ENCODE data around the gene SMAD2.
"Not testable (repeated sequence)": the region's sequence is repeated elsewhere in the genome, so short reads cannot be mapped to it uniquely, and the experiment has no call there.

The SMAD2 gene

DNA sequence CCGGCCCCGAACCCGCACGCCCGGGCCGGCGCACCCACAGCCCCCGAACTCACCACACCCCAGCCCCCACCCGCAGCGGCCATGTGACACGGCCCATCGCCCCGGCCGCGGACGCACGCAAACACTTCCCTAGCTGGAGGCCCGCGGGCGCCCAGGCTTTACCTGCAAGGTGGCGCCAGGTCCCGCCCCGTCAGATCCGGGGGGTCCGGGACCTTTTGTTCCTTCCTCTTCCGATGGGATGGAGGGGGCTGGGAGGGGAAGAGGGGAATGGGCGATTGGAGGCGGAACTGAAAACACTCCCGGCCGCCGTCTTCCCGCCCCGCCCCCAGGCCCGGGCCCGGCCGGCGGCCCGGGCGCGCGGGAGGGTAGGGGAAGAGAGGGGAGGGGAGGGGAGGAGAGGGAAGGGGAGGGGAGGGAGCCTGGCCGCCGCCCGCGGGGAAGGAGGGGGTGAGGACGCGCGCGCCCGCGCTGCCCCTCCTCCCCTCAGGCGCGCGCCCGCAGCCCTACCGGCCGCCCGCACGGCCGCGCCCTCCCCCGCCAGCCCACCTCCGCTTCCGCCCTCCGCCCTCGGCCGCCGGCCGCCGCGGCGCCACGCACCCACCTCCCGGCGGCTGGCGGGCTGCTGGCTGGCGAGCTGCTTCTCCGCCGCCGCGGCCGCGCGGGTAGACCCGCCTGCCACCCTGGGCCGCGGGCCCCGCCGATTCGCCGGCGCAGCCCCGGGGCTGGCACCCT is at the start of gene SMAD2:
Gene SMAD2 (minus strand): TSS at position 461 of the 732 bp plus-strand sequence. CDS start 33,903 bp downstream, outside the sequence.
- peak within 1 kb of the TSS; percentile 96 for H3K4me3 Mint-ChIP-seq
- H3K9me3 Mint-ChIP-seq, result no peaks in the 10 kb centered on the region
- no peaks in the 10 kb centered on the region for H3K27me3 Mint-ChIP-seq
- H3K27ac Mint-ChIP-seq, result peak within 1 kb of the TSS; percentile 92
- peaks cover 52% of the 10 kb centered on the region for H3K4me1 Mint-ChIP-seq (ENCODE audit: low read depth)
- peaks cover 12% of the 10 kb centered on the region for H3K36me3 Mint-ChIP-seq (ENCODE audit: low read depth)

DNA sequence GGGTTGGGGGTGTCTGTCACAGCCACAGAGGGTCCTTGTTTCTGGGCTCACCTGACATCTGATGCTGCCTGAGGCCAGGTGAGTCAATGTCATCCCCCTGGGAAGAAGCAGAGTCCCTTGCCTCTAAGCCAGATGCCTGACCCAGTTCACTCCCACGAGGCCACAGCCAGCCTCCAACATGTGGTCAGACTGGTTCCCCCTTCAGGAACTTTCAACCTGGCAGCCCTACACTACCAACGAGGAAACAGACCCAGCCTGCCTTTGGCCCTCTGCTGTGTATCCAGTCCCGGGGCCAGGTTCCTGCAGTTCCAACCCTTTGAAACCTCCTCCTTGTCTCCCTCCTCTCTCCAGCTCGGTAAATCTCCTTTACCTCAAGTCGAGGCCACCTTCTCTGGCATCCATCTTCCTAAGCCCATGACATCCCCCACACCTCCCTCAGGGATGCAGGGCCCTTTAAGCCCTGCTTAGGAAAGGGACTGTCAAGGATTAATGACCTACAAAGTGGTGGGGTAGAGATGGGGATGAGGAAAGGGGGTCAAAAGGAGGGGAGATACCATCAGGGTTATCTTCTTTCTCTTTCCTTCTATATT is 49.2 kb upstream of the SMAD2 start:
- Mint-ChIP-seq H3K9me3 (no peaks in the 10 kb centered on the region), H3K4me3 (no peak overlapping the region), H3K36me3 (ENCODE audit: low read depth) (no peaks in the 10 kb centered on the region), H3K4me1 (ENCODE audit: low read depth) (no peaks in the 10 kb centered on the region), H3K27me3 (no peaks in the 10 kb centered on the region), H3K27ac (no peak overlapping the region)

DNA sequence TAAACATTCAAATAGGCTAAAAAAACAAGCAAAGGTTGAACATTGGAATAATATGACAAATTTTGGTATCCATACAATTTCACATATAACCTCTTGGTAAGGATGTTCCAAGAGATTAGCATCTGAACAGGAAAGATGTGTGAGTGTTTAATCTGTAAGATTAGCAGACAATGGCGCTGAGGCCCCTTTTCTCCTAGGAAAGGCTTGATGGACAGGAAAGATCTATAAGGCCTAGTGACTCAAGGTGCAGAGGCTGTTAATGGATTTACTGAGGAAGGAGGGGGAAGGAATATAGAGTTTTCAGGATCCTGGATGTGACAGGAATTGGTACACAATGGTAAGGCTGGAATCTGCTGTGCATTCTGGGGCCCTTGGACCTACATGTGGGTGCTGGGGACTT is 48.1 kb upstream of the SMAD2 start:
- Mint-ChIP-seq H3K27ac (no peak overlapping the region), H3K4me1 (ENCODE audit: low read depth) (no peaks in the 10 kb centered on the region), H3K4me3 (no peak overlapping the region), H3K36me3 (ENCODE audit: low read depth) (no peaks in the 10 kb centered on the region), H3K9me3 (no peaks in the 10 kb centered on the region), H3K27me3 (no peaks in the 10 kb centered on the region)

DNA sequence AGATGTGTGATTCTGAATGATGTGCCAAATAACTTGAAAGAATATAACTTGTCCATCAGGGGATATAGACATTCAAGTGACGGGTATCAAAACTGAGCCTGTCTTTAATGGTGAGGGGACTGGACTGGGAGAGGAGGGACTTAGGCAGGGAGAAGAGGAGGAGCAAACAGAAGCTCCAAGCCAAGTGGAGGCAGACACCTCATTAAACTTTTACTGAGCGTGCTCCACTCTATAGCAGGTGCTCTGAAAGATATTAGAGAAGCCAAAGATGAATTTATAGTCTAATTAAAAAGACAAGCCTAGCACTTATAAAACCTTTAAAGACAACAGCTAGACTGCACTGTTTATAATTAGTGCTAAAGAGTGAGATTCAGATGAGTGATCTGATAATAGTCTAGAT is 47.7 kb upstream of the SMAD2 start:
- no peaks in the 10 kb centered on the region for H3K27me3 Mint-ChIP-seq
- no peak overlapping the region for H3K27ac Mint-ChIP-seq
- H3K9me3 Mint-ChIP-seq, result no peaks in the 10 kb centered on the region
- no peaks in the 10 kb centered on the region for H3K36me3 Mint-ChIP-seq (ENCODE audit: low read depth)
- no peak overlapping the region for H3K4me3 Mint-ChIP-seq
- no peaks in the 10 kb centered on the region for H3K4me1 Mint-ChIP-seq (ENCODE audit: low read depth)

- Mint-ChIP-seq H3K27ac (no peak overlapping the region), H3K36me3 (ENCODE audit: low read depth) (no peaks in the 10 kb centered on the region), H3K4me1 (ENCODE audit: low read depth) (peaks cover 5% of the 10 kb centered on the region), H3K27me3 (peaks cover 5% of the 10 kb centered on the region), H3K9me3 (no peaks in the 10 kb centered on the region), H3K4me3 (no peak overlapping the region)
Measured at GRCh38 chr18:47975701-47976100, 45.2 kb upstream of the SMAD2 start.

DNA sequence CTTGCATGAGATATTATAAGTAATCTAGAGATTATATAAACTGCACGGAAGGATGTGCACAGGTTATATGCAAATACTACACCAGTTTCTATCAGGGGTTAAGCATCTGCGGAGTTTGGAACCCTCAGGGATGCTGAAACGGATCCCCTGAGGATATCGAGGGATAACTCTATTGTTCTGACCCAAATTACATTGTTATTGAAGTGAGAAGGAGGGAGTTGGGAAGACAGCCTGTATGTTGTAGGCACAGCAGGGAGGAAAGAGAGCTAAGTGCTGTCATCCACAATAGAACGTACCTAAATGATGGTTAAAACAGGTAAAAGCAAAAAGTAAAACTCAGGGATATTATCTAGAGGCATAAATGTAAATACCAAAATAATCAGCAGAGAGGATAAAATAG is 44.6 kb upstream of the SMAD2 start:
- no peak overlapping the region for H3K4me3 Mint-ChIP-seq
- H3K36me3 Mint-ChIP-seq (ENCODE audit: low read depth), result no peaks in the 10 kb centered on the region
- no peak overlapping the region for H3K27ac Mint-ChIP-seq
- H3K27me3 Mint-ChIP-seq, result peaks cover 5% of the 10 kb centered on the region
- peaks cover 7% of the 10 kb centered on the region for H3K4me1 Mint-ChIP-seq (ENCODE audit: low read depth)
- no peaks in the 10 kb centered on the region for H3K9me3 Mint-ChIP-seq

DNA sequence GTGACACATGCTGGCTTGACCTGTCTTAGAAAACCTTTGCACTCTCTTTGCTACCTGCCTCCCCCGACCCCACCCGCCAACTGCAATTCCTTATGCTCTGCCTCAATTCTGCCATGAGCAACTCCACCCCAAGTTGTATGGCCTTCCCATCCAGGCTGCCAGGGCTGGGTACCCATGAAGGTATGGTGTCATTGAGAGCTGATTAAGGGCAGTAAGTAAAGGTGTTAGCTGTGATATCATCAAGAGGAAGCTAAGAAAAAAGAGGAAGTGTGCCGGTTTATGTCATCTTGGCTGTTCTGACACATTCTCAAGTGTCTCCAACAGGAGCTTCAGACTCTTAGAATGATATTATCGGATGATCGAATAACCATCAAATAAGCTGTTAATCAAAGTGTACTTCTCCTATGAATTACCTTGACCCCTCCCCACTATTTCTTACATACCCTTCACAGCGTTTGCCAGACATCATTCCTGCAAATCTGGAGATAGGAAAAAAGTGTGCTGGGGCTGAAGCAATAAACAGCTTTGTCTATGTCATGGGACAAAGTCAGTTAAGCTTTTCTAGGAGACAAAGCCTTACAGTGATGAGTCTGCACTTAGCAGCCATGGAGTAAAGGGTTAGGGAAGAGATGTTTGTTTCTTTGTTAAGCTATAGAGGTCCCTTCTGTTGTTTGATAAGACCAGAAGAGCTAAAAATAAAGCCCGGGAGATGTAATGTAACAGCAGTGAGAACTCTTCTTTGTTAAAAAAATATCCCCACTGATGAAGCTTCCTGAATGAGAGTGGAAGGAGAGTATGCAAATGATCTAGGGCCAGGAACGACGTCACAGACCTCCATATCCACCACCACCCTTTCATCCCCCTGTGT is 40.4 kb upstream of the SMAD2 start:
- Mint-ChIP-seq H3K36me3 (ENCODE audit: low read depth) (no peaks in the 10 kb centered on the region), H3K27me3 (peaks cover 5% of the 10 kb centered on the region), H3K4me1 (ENCODE audit: low read depth) (peaks cover 7% of the 10 kb centered on the region), H3K27ac (no peak overlapping the region), H3K4me3 (no peak overlapping the region), H3K9me3 (no peaks in the 10 kb centered on the region)

DNA sequence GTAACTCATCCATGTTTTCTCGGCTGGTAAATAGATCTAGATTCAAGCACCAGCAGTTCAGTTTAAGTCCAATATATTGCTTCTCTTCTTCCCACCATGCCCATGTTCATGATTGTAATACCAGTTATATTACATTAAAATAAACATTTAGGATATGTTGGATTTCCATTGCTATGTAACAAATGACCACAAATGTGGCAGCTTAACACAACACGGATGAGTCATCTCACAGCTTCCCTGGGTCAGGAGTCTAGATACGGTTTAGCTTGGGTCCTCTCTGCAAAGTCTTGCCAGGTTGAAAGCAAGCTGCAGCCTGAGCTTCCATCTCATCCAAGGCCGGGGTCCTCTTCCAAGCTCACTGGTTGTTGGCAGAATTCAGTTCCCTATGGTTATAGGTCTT is 39.4 kb upstream of the SMAD2 start:
- no peaks in the 10 kb centered on the region for H3K9me3 Mint-ChIP-seq
- H3K27ac Mint-ChIP-seq, result no peak overlapping the region
- H3K36me3 Mint-ChIP-seq (ENCODE audit: low read depth), result no peaks in the 10 kb centered on the region
- peaks cover 5% of the 10 kb centered on the region for H3K27me3 Mint-ChIP-seq
- no peak overlapping the region for H3K4me3 Mint-ChIP-seq
- peaks cover 7% of the 10 kb centered on the region for H3K4me1 Mint-ChIP-seq (ENCODE audit: low read depth)

- no peaks in the 10 kb centered on the region for H3K9me3 Mint-ChIP-seq
- no peak overlapping the region for H3K4me3 Mint-ChIP-seq
- H3K27me3 Mint-ChIP-seq, result peaks cover 5% of the 10 kb centered on the region
- H3K36me3 Mint-ChIP-seq (ENCODE audit: low read depth), result no peaks in the 10 kb centered on the region
- peaks cover 7% of the 10 kb centered on the region for H3K4me1 Mint-ChIP-seq (ENCODE audit: low read depth)
- no peak overlapping the region for H3K27ac Mint-ChIP-seq
Measured at GRCh38 chr18:47968721-47969120, 38.3 kb upstream of the SMAD2 start.

- peaks cover 5% of the 10 kb centered on the region for H3K27me3 Mint-ChIP-seq
- H3K36me3 Mint-ChIP-seq (ENCODE audit: low read depth), result no peaks in the 10 kb centered on the region
- no peak overlapping the region for H3K4me3 Mint-ChIP-seq
- peaks cover 7% of the 10 kb centered on the region for H3K4me1 Mint-ChIP-seq (ENCODE audit: low read depth)
- no peak overlapping the region for H3K27ac Mint-ChIP-seq
- no peaks in the 10 kb centered on the region for H3K9me3 Mint-ChIP-seq
Measured at GRCh38 chr18:47968006-47968676, 37.7 kb upstream of the SMAD2 start.

DNA sequence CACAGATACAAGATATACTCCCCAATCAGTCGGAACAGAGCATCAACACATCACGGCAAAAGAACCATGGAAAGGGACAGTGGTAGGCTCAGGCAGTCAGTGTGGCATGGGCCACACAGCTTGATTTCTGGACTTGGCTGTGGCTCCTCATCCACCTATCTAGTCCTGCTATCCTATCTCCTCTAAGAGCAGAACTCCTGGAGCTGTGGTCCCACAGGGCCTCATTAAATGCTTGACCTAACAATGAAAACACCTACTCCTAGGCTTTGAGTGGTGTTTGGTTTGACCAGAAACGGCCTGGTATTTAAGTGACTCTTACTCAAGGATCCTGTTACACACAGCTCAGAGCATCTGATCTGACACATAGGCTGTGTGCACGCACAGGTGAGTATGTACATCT is 33.6 kb upstream of the SMAD2 start:
- H3K27me3 Mint-ChIP-seq, result no peaks in the 10 kb centered on the region
- no peak overlapping the region for H3K27ac Mint-ChIP-seq
- H3K9me3 Mint-ChIP-seq, result peaks cover 21% of the 10 kb centered on the region
- H3K36me3 Mint-ChIP-seq (ENCODE audit: low read depth), result peaks cover 7% of the 10 kb centered on the region
- H3K4me1 Mint-ChIP-seq (ENCODE audit: low read depth), result no peaks in the 10 kb centered on the region
- H3K4me3 Mint-ChIP-seq, result no peak overlapping the region

DNA sequence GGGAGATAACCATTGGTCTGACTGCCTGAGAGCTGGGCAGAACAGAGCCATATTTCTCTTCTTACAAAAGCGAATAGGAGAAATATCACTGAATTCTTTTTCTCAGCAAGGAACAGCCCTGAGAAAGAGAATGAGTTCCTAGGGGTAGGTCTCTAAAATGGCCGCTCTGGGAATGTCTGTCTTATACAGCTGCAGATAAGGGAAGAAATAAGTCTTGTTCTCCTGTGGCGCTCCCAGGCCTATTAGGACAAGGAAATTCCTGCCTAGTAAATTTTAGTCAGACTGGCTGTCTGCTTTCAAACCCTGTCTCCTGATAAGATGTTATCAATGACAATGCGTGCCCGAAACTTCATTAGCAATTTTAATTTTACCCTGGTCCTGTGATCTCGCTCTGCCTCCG is 30.5 kb upstream of the SMAD2 start:
- H3K36me3 Mint-ChIP-seq (ENCODE audit: low read depth); H3K27ac Mint-ChIP-seq; H3K27me3 Mint-ChIP-seq; H3K4me3 Mint-ChIP-seq; H3K4me1 Mint-ChIP-seq (ENCODE audit: low read depth): not testable (repeated sequence)
- peaks cover 21% of the 10 kb centered on the region for H3K9me3 Mint-ChIP-seq

- Mint-ChIP-seq H3K36me3 (ENCODE audit: low read depth) (no peaks in the 10 kb centered on the region), H3K4me1 (ENCODE audit: low read depth) (peaks cover 14% of the 10 kb centered on the region), H3K27me3 (peaks cover 6% of the 10 kb centered on the region), H3K27ac (peak overlapping the region; percentile 76), H3K9me3 (no peaks in the 10 kb centered on the region), H3K4me3 (no peak overlapping the region)
Measured at GRCh38 chr18:47953471-47953931, 23.0 kb upstream of the SMAD2 start.

DNA sequence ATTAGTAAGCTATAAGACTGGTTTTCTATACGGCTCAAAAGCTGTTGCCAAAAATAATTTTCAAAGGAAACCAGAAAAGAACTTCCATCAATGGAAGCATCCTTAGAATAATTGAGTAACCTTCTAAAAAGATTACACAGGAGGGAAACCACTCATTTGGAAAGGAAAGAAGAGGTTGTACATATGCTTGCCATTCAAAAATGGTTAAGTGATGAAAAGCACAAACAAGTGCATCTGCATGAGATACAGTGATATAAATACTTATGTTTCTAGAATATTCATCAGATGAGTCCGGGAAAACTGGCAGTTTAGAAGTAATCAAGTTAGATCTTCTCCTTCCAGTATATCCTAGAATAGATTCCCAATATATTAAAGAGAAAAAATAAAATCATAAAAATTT is 20.1 kb upstream of the SMAD2 start:
- peaks cover 3% of the 10 kb centered on the region for H3K9me3 Mint-ChIP-seq
- no peaks in the 10 kb centered on the region for H3K36me3 Mint-ChIP-seq (ENCODE audit: low read depth)
- H3K4me3 Mint-ChIP-seq, result no peak overlapping the region
- H3K4me1 Mint-ChIP-seq (ENCODE audit: low read depth), result peaks cover 16% of the 10 kb centered on the region
- no peaks in the 10 kb centered on the region for H3K27me3 Mint-ChIP-seq
- no peak overlapping the region for H3K27ac Mint-ChIP-seq

DNA sequence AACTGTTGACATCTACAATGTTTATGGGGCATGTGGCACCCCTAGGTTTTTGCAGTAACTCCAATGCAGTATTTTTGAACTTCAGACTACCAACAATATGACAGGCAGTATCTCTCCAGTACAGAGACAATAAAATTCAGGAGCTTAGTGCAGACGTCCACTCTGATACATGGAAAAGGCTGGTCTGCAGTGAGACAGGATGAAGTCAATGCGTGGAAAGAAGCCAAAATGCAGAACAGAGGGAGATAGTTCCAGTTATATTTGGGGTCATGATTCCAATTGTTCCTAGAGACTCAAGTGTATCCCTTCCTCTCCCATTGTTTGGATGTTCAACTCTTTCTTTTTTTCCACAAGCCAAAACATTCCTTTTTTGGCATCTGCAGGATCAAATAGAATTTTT is 18.7 kb upstream of the SMAD2 start:
- Mint-ChIP-seq H3K36me3 (ENCODE audit: low read depth) (no peaks in the 10 kb centered on the region), H3K4me1 (ENCODE audit: low read depth) (peaks cover 26% of the 10 kb centered on the region), H3K4me3 (no peak overlapping the region), H3K27me3 (peaks cover 4% of the 10 kb centered on the region), H3K9me3 (peaks cover 7% of the 10 kb centered on the region), H3K27ac (no peak overlapping the region)
